ENCODE data around the gene PSMA8.
"Not testable (repeated sequence)": the region's sequence is repeated elsewhere in the genome, so short reads cannot be mapped to it uniquely, and the experiment has no call there.

Gene PSMA8

DNA sequence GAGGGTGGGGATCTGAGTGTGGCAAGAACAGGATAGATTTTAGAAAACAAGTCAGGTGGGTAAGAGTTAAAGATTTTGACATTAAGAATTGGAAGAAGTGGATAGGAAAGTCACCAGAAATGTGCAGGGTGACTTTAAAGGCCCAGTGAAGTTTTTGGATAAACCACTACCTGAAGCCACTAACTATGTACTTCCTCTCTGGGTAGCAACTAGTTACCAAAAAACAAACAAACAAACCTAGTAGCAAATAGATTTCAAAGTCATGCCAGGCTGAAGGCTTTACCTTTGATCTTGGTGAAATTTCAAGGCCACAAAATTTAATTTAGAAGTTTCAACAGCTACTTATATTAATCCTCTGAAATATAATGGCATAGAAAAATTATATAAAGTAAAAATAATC lies 42.5 kb downstream of the PSMA8 start:
- no peak for FAIRE-seq

DNA sequence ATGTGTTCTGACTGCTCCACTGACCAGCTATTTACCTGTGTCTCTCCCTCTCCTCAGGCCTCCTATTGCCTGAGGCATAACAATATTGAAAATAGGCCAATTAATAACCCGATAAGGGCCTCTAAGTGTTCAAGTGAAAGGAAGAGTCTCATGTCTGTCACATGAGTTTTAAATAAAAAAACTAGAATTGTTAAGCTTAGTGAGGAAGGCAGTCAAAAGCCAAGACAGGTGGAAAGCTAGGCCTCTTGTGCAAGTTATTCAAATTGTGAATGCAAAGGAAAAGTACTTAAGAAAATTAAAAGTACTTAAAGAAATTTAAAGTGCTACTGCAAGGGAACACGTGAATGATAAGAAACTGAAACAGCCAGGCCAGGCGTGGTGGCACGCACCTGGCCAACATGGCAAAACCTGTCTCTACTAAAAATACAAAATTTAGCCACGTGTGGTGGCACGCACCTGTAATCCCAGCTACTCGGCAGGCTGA lies 47.7 kb downstream of the PSMA8 start:
- no peak for FAIRE-seq

DNA sequence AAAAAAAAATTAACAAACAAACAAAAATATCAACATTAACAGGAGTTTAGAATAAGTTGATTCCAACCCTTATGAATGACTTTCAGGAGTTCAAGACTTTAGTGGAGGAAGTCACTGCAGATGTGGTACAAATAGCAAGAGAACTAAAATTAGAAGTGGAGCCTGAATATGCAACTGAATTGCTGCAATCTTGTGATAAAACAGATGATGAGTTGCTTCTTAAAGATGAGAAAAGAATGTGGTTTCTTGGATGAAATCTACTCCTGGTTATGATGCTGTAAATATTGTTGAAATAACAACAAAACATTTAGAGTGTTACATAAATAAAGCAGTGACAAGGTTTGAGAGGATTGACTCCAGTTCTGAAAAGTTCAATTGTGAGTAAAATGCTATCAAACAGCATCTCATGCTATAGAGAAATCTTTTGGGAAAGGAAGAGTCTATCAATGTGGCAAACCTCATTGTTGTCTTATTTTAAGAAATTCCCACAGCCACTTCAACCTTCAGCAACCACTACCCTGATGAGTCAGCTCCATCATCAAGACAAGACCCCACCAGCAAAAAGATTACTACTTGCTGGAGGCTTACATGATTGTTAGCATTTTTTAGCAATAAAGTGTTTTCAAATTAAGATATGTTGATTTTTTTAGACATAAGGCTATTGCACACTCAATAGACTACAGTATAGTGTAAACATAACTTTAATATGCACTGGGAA lies 49.9 kb downstream of the PSMA8 start:
- no peak for FAIRE-seq

DNA sequence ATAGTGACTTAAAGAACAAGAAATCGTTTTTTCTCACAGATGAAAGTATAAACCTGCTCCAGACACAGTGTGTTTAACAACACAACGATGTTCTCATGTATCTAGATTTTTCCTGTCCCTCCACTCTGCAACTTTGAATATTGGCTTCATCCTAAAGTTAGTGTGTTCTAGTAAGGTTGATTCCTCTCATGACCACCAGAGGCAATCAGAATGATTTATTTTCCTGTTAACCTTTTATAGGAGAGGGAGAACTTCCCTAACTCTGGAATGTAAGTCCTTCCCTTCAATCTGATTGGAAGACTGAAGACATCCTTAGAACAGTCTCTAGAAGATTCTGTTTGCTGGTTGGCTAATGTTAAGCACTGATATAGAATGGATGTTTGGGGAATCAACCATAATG lies 51.6 kb downstream of the PSMA8 start:
- FAIRE-seq: no peak

DNA sequence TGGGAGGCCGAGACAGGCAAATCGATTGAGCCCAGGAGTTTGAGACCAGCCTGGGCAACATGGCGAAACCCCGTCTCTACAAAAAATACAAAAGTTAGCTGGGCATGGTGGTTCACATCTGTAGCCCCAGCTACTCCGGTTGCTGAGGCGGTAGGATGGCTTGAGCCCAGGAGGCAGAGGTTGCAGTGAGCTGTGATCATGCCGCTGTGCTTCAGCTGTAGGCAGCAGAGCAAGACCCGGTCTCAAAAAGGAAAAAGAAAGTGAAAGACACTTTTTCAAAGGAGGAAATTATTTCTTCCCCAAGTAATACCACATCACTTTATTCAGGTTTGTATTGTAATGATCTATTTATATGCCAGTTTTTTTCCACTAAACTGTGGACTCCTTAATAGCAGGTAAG lies 56.8 kb downstream of the PSMA8 start:
- FAIRE-seq: no peak

DNA sequence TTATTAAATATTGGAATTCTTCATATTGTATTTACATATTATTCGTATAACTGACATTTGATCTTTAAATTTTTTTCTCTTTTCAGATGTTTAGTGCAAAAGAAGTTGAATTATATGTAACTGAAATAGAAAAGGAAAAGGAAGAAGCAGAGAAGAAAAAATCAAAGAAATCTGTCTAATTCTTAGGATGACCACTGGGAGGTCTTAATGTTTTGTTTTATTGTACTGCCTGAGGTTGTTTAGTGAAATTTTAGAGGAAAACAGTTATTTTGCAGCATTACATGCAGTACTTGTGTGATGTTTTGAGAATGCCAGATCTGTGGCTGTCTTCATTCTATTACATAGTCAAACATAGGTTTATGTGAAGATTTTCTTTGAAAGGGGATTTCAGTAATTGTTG lies 58.6 kb downstream of the PSMA8 start:
- FAIRE-seq: peak; percentile 54

DNA sequence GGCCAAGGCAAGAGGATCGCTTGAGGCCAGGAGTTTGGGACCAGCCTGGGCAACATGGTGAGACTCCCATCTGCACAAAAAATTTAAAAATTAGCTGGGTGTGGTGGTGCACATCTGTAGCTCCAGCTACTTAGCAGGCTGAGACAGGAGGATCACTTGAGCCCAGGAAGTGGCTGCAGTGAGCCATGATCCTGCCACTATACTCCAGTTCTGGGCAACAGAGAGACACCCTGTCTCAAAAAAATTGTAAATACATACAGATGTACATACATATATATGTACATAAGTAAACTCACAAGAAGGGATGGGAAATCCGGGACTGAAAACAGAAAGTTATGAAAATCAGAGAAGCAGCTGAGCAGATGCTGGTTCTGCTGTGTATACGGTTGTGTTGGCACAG lies 62.9 kb downstream of the PSMA8 start:
- FAIRE-seq: no peak

DNA sequence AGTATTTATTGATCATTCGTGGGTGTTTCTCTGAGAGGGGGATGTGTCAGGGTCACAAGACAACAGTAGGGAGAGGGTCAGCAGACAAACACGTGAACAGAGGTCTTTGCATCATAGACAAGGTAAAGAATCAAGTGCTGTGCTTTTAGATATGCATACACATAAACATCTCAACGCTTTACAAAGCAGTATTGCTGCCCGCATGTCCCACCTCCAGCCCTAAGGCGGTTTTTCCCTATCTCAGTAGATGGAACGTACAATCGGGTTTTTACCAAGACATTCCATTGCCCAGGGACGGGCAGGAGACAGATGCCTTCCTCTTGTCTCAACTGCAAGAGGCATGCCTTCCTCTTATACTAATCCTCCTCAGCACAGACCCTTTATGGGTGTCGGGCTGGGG lies 68.3 kb downstream of the PSMA8 start:
- FAIRE-seq: not testable (repeated sequence)

DNA sequence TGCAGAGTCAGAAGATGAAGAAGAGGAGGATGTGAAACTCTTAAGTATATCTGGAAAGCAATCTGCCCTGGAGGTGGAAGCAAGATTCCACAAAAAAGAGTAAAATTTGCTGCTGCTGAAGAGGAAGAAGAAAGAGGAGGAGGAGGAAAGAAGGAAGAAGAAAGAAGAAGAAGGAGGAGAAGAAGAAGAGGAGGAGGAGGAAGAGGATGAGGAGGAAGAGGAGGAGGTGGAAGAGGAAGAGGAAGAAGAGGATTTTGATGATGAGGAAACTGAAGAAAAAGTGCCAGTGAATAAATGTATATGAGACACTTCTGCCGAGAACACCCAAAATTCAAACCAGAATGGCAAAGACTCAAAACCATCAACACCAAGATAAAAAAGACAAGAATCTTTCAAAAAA lies 71.6 kb downstream of the PSMA8 start:
- no peak for FAIRE-seq

DNA sequence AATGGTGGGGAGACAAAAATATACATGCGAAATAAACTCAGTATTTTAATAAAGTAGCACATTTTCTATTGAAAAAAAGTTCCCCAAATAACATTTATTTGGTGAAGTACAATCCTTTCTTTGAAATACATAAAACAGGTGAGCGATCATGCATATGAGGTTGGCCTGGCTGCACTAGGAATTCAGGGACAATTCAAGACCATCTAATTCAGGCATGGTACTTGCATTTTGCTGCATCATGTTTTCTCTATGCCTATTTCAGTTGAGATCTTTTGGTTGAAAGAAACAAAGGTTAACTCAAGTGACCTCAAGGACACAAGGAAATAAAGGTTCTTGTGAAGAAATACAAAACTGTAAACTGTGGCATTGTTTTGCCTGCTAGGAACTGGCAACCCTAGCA lies 72.8 kb downstream of the PSMA8 start:
- no peak for FAIRE-seq

DNA sequence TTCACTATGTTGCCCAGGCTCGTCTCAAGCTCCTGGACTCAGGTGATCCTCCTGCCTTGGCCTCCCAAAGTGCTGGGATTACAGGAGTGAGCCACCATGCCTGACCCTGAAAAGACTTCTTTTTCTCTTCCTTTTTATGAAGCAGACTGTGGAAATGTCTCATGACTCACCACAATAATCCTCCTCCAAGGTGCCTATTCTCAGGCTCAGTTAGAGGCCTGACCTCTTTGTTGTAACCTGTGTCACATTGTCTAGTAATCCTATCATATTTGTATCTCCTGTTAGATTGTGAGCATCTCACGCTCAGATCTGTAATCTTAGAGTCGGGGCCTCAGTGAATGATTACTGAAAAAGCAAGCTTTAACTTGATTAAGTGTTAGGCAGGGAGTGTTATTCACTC lies 74.3 kb downstream of the PSMA8 start:
- no peak for FAIRE-seq

DNA sequence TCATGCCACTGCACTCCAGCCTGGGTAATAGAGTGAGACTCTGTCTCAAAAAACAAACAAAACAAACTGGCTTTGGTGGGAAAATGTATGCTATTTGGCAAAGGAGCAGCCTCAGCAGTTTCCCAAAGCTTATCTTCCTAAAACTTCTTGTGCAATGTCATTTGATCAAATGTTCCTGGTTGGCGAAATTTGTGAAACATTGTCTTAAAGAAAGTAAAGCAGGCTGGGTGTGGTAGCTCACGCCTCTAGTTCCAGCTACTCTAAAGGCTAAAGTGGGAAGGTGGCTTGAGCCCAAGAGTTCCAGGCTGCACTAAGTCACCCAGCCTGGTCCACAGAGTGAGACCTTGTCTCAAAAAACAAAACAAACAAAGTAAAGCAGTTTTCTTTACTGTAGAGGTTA lies 75.3 kb downstream of the PSMA8 start:
- no peak for FAIRE-seq

DNA sequence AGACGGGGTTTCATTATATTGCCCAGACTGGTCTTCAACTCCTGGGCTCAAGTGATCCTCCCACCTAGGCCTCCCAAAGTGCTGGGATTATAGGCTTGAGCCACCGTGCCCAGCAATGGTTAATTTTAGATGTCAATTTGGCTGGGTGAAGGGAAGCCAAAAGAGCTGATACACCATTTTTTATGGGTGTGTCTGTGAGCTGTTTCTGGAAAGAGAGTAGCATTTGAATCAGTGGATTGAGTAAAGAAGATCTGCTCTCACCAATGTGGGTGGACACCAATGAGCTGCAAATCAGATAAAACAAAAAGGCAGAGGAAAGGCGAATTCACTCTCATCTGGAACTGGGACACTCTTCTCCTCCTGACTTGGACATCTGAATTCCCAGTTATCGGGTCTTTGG lies 76.5 kb downstream of the PSMA8 start:
- FAIRE-seq: no peak

DNA sequence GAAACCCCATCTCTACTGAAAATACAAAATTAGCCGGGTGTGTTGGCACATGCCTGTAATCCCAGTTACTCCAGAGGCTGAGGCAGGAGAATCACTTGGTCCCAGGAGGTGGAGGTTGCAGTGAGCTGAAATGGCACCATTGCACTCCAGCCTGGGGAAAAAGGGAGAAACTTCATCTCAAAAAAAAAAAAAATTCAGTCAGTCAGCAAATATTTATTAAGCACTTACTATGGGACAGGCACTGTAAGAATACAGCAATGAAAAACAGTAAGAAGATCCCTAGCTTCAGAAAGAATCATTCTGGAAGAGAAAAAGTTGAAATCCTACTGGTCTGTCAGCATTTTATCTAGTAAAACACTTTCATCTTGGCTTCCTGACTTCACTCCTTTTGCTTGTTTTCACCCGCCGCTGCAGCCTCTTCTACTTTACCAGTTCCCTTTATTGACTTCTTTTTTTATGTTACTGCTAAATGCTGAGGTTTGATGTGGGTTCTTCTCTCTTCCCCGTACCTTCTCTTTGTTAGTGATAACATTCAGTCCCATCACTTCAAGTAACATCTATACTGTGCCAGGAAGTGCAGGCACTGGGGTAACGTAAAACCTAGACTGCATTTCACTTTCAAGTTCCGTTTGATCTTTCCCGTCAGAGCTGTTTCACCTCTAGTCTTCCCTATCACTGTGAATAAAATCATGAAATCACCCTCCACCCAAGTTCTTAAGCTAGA lies 81.7 kb downstream of the PSMA8 start:
- FAIRE-seq: no peak

DNA sequence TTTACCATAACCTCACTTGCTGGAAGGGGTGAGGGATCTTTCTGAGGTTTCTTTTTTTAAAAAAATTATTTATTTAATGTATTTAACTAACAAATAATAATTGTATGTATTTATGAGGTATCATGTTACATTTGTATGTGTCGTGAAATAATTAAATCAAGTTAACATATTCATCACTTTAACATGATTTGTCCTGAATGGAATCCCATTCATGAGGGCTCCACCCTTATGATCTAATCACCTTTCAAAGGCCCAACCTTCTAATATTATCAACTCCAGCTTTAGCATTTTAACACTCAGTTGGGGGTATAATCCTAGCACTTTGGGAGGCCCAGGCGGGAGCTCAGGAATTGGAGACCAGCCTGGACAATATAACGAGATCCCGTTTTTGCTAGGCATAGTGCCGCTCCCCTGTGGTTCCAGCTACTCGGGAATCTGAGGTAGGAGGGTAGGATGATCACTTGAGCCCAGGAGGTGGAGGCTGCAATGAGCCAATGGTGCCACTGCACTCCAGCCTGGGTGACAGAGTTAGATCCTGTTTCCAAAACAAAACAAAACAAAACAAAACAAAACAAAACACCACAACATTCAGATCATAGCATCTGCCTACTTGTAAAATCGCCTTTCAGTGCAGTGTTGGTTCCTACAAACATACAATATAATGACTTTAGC lies 91.5 kb downstream of the PSMA8 start:
- no peak for FAIRE-seq

DNA sequence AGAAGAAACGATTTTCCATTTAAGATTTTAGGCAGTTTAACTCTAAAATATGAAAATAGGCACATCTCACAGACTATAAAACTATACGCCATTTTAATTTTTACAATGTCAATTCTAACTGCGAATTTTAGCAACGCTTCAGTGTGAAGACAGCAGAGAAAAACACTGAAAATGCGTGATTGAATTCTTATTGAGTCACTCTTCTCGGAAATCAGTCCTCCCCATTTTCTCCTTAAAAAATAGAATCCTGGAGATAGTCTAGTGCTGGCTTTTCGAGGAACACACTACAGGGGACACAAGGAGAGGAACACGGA lies 92.2 kb downstream of the PSMA8 start:
- no peak for FAIRE-seq

DNA sequence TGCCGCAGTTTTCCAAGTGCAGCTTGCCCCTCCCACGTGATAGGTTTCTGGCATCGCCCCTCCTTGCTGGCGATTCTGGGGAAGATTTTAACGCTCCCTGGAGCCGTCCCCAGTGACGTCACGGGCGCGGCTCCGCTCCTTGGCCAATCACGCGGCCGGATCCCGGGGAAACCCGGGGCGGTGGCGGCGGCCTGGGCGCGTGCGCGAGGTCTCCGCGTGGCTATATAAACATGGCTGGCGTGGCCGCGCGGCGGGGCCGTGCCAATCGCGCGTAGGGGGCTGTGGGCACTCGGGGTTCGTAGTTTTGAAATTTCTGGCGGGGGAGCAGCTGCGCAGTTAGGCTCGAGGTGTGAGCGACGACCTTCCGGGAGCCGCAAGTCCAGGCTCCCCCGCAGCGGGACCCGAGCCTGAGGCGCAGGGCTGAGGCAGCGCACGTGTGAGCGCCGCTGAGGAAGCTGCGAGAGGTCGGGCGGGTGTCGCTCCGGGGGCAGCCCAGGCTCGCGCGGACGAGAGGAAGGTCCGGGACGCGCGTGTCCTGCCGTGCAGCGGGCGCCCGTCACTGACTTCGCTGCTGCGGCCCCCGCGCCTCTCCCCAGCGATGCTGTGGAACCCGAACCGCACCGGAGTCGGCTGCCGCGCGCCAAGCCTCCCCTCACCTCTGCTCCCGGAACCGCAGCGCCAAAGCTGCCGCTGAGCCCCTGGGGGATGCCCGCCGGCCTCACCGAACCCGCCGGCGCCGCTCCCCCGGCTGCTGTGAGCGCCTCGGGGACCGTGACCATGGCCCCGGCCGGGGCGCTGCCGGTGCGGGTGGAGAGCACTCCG lies 92.8 kb downstream of the PSMA8 start, which contains the start of gene TAF4B:
Gene TAF4B (plus strand): TSS at position 217 of the 822 bp plus-strand sequence. CDS start 489 bp downstream, at position 706.
- FAIRE-seq: peak; percentile 90

DNA sequence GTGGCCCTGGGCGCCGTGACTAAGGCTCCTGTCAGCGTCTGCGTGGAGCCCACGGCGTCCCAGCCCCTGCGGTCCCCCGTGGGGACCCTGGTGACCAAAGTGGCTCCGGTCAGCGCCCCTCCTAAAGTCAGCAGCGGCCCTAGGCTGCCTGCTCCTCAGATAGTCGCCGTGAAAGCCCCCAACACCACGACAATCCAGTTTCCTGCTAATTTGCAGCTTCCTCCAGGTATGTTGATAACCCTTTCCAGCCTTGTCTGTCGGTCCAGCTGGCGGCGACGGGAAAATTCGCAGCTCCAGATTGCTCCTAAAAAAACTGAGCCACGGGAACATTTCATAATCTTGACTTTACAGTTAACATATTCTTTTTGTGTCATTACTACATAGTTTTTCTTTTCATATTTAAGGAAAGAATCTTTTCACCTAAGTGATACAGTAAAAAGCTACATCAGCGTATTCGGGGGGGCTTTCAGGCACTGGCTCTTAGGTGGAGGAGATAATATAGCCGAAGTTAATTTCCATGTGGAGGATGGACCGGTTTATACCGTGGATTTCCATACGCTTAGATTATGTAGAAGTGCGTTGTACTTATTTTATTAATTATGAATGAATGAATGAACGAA lies 93.5 kb downstream of the PSMA8 start:
- FAIRE-seq: no peak

DNA sequence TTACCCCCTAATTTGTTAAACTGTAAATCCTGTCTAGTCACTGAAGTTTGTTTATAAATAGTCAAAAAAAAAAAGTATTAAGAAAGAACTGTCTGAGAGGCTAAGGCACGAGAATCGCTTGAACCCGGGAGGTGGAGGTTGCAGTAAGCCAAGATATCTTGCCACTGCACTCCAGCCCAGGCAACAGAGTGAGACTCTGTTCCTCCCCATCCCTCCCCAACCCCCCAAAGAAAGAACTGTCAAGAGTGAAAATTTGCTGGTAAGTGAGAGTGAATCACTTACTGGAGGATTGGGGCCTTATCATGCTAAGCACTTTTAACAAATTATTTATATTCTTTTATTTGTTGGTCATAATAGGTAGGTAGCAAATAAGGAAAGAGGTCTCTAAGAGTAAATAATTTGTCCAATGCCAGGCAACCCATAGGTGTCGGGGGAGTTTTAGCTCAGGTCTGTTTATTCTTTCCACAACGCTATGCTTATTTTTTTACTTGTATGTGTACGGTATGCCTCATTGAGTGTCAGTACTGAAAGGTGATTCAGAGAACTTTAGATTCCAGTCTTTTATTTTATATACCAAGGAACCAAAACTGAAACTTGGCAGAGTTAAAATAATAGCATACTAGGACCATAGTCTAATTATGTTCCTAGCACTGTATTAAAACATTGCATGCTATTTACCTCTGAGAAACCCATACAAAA lies 95.0 kb downstream of the PSMA8 start:
- FAIRE-seq: no peak

DNA sequence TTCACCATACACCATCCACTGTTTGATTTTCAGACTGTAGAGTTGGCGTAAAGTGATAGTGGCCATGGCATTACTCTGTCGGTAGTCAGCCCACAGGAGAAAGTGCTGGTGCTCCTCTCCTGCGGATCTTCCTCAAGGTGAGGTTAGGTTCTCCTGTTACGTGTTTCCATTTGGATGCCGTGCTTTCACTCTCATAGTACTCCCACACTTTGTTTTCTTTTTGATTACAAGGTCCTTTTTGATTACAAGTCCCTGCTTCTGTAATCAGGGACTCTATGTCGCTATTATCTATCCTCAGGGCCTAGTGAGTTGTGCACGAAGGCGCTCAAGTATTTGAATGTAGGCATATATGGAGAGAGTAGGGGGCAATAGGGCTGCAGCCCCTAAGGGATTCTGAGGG lies 96.8 kb downstream of the PSMA8 start:
- no peak for FAIRE-seq

DNA sequence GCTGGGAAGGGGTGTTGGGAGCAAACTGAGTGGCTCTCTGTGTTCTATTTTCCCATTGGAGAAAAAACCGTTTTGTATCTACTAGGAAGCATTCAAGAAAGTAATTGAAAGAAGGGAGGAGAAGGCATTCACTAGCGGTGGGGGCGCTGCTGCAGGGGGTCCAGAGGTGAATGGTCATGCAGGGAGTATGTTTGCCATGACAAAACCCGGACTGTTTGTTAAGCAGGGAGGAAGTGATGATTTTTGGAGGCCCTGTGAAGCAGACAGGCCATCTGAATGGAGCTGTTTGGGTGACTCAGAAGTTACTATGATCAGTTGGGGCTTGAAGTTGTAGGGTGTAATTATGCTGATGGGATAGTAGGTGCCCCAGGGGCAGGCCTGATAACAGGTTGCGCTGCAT lies 99.5 kb downstream of the PSMA8 start:
- FAIRE-seq: no peak

DNA sequence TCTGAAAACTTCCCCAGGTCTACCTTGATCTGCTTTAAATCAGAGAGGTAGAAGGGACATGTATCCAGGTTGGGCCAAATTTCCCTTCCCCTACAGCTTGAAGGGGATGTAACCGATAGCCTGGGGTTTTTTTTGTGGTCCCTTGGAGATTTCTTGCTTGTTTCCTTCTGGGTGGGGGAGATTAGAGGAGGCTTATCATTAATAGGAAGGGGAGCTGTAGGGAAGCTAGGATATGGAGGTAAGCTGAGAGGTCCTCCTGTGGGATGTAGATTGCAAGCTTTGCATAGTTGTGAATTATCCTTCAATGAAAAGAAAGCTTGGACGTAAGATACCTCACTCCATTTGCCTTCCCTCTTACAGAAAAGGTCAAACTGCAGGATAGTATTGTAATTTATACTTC lies 103.7 kb downstream of the PSMA8 start:
- FAIRE-seq: not testable (repeated sequence)

All from A204.1 (cell line).